ENCODE measurements around the gene TRIO.

The TRIO gene

GRCh38 chr5:14229734-14230133 lies 86.6 kb downstream of the TRIO start:
- TF ChIP-seq TOX (CRISPR knock-in tag; IDR thresholded peaks at IDR 0.05; ENCODE audit: borderline replicate concordance): no peak
- no peak for TF ChIP-seq ZNF8 (CRISPR knock-in tag; IDR thresholded peaks at IDR 0.05)
- no peak for TF ChIP-seq ARNTL (CRISPR knock-in tag; IDR thresholded peaks at IDR 0.05; ENCODE audit: borderline replicate concordance, low read depth)
- no peak for TF ChIP-seq ZNF565 (CRISPR knock-in tag; conservative IDR thresholded peaks at IDR 0.05; ENCODE audit: low read depth)
- TF ChIP-seq OSR1 (CRISPR knock-in tag; IDR thresholded peaks at IDR 0.05): no peak
- no peak for TF ChIP-seq CREB5 (CRISPR knock-in tag; IDR thresholded peaks at IDR 0.05; ENCODE audit: low read depth)
- no peak for TF ChIP-seq TCF4 (CRISPR knock-in tag; IDR thresholded peaks at IDR 0.05; ENCODE audit: borderline replicate concordance)
- TF ChIP-seq SNAI2 (CRISPR knock-in tag; IDR thresholded peaks at IDR 0.05): no peak
- TF ChIP-seq POU6F1 (CRISPR knock-in tag; IDR thresholded peaks at IDR 0.05; ENCODE audit: borderline replicate concordance, low read depth): no peak
- TF ChIP-seq ZFP3 (CRISPR knock-in tag; IDR thresholded peaks at IDR 0.05): no peak
- TF ChIP-seq TSHZ2 (CRISPR knock-in tag; IDR thresholded peaks at IDR 0.05): no peak
- TF ChIP-seq GLIS3 (CRISPR knock-in tag; IDR thresholded peaks at IDR 0.05): no peak
- no peak for TF ChIP-seq ZC3H10 (CRISPR knock-in tag; IDR thresholded peaks at IDR 0.05)
- no peak for TF ChIP-seq ESRRG (CRISPR knock-in tag; IDR thresholded peaks at IDR 0.05)
- no peak for TF ChIP-seq BACH2 (CRISPR knock-in tag; IDR thresholded peaks at IDR 0.05; ENCODE audit: borderline replicate concordance)
- TF ChIP-seq PATZ1 (CRISPR knock-in tag; IDR thresholded peaks at IDR 0.05; ENCODE audit: borderline replicate concordance): no peak
- no peak for TF ChIP-seq ZFP30 (CRISPR knock-in tag; IDR thresholded peaks at IDR 0.05)
- TF ChIP-seq RARB (CRISPR knock-in tag; IDR thresholded peaks at IDR 0.05): no peak

DNA sequence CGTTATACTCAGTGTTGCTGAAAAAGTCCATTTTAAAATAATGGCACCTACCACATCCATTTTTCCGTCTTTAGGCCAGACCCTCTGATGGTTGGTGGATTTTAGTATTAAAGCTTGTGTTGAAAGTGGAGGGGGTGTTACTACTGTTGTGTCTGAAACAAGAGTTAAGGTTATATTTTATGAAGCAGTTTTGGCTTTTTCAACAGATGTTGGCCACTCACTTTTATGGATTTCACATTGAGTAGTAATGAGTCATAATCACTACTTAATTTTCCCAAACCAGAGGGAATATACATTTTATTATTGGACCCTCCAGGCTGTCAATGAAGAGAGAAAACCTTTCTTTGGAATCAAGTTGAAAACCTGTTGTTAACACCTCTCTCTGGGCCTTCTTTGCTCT lies 88.0 kb downstream of the TRIO start:
- ATAC-seq: no peak
- TF ChIP-seq OSR1 (CRISPR knock-in tag; IDR thresholded peaks at IDR 0.05): no peak

More at GRCh38 chr5:14229734-14230133, 86.6 kb downstream of the TRIO start:
- no peak for ATAC-seq

DNA sequence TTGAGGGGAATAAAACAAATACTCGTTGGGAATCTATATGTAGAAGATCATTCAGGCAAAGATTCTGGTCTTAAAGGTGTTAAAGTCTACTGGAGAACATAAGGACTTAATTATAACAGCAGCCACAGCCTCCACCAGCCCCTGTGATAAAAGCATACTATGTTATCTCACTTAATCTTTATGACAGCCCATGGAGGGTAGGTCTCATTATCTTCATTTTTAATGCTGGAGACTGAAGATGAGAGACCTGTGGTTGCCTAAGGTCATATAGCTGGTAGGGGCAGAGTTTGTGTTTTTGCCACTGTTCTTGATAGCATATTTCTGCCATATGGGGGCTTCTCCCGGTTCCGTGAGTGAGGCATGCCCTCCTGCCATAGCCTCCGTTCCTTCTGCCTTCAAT lies 88.7 kb downstream of the TRIO start:
- ATAC-seq: no peak
- TF ChIP-seq BACH2 (CRISPR knock-in tag; IDR thresholded peaks at IDR 0.05; ENCODE audit: borderline replicate concordance): no peak
- no peak for TF ChIP-seq ARNTL (CRISPR knock-in tag; IDR thresholded peaks at IDR 0.05; ENCODE audit: borderline replicate concordance, low read depth)
- no peak for TF ChIP-seq SNAI2 (CRISPR knock-in tag; IDR thresholded peaks at IDR 0.05)
- no peak for TF ChIP-seq PPARA (CRISPR knock-in tag; IDR thresholded peaks at IDR 0.05; ENCODE audit: borderline replicate concordance)
- TF ChIP-seq PATZ1 (CRISPR knock-in tag; IDR thresholded peaks at IDR 0.05; ENCODE audit: borderline replicate concordance): no peak
- TF ChIP-seq, protein P1, sequence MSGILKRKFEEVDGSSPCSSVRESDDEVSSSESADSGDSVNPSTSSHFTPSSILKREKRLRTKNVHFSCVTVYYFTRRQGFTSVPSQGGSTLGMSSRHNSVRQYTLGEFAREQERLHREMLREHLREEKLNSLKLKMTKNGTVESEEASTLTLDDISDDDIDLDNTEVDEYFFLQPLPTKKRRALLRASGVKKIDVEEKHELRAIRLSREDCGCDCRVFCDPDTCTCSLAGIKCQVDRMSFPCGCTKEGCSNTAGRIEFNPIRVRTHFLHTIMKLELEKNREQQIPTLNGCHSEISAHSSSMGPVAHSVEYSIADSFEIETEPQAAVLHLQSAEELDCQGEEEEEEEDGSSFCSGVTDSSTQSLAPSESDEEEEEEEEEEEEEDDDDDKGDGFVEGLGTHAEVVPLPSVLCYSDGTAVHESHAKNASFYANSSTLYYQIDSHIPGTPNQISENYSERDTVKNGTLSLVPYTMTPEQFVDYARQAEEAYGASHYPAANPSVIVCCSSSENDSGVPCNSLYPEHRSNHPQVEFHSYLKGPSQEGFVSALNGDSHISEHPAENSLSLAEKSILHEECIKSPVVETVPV (CRISPR knock-in tag; IDR thresholded peaks at IDR 0.05): no peak
- TF ChIP-seq ESRRG (CRISPR knock-in tag; IDR thresholded peaks at IDR 0.05): no peak
